Glutamatergic neuron (in vitro differentiated cells): ENCODE results near the gene PABPC1L2A. TPM values are rescaled to one million over a fixed set of nuclear protein-coding genes. Genes with fewer than 3 reads are reported as not detected.
"Not testable (repeated sequence)": the region's sequence is repeated elsewhere in the genome, so short reads cannot be mapped to it uniquely, and the experiment has no call there.

Experiments
- DNase-seq: peaks from one replicate; pipeline ENCODE4 v3.0.0; 2022
- H3K27ac Mint-ChIP-seq: one replicate; pipeline ENCODE4 v1.8.0; 2020; ENCODE audit warnings: mild to moderate bottlenecking, mixed read lengths, inconsistent platforms; ENCODE audit not compliant: unreplicated experiment
- H3K27me3 Mint-ChIP-seq: one replicate; pipeline ENCODE4 v1.8.0; 2020; ENCODE audit warnings: mild to moderate bottlenecking, moderate library complexity, mixed read lengths, inconsistent platforms; ENCODE audit not compliant: unreplicated experiment
- H3K36me3 Mint-ChIP-seq: one replicate; pipeline ENCODE4 v1.8.0; 2020; ENCODE audit warnings: mild to moderate bottlenecking, mixed read lengths, inconsistent platforms; ENCODE audit not compliant: unreplicated experiment
- H3K4me1 Mint-ChIP-seq: one replicate; pipeline ENCODE4 v1.8.0; 2020; ENCODE audit warnings: mild to moderate bottlenecking, low read depth, mixed read lengths, inconsistent platforms; ENCODE audit not compliant: unreplicated experiment
- H3K4me3 Mint-ChIP-seq: one replicate; pipeline ENCODE4 v1.8.0; 2020; ENCODE audit warnings: mild to moderate bottlenecking, mixed read lengths, inconsistent platforms; ENCODE audit not compliant: unreplicated experiment
- H3K9me3 Mint-ChIP-seq: one replicate; pipeline ENCODE4 v1.8.0; 2020; ENCODE audit warnings: mild to moderate bottlenecking, moderate library complexity, mixed read lengths, inconsistent platforms; ENCODE audit not compliant: unreplicated experiment
- CTCF ChIP-seq: fragments of 200-600 bp; sonication (generic); IDR thresholded peaks from one replicate; pipeline ENCODE4 v1.5.0; 2021; ENCODE audit not compliant: partially characterized antibody, unreplicated experiment
- long read RNA-seq: library from polyadenylated mRNA; unstranded; transcript quantifications from one replicate; pipeline ENCODE4 v2.0.0, GENCODE V29; 2020; ENCODE audit not compliant: unreplicated experiment
- total RNA-seq: library from RNA; stranded (reverse); fragmentation: NEBNext Ultra II Directional; extraction: Animal tissue kit (Norgen Biotek cat#: 25700); gene quantifications from one replicate; pipeline ENCODE4 v1.2.1, GENCODE V29; 2021; ENCODE audit not compliant: unreplicated experiment

PABPC1L2A gene
- total RNA-seq = 1.5 TPM
- long read RNA-seq = 0 reads

DNA sequence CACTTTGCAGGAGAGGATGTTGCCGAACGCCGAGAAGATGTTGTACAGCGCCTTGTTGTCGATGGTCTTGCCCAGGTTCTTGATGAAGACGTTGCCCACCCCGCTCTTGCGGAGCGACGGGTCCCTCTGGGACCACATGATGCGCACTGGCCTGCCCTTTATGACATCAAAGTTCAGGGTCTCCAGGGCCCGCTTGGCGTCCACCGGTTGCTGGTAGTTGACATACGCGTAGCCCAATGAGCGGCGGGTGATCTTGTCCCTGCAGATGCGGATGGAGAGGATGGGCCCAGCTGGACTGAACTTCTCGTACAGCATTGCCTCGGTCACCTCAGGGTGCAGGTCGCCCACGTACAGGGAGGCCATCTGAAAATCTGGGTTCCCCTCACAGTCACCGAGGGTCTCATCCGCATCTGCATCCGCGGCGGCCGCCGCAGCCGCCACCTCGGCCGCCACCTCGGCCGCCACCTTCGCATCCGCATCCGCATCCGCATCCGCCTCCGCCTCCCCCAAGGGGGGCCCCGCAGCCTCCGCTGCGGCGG lies at the start of gene PABPC1L2A:
PABPC1L2A (minus strand) TSS at position 489 of the 539 bp plus-strand sequence; CDS start at position 363, 126 bp downstream.
- not testable (repeated sequence) for H3K9me3 Mint-ChIP-seq, H3K27ac Mint-ChIP-seq, DNase-seq, H3K4me1 Mint-ChIP-seq, H3K36me3 Mint-ChIP-seq, H3K27me3 Mint-ChIP-seq, H3K4me3 Mint-ChIP-seq

GRCh38 chrX:73127700-73128241 lies 48.5 kb upstream of the PABPC1L2A start:
- H3K4me1 Mint-ChIP-seq = peaks cover 3% of the 10 kb centered on the region
- H3K36me3 Mint-ChIP-seq = no peaks in the 10 kb centered on the region
- H3K27me3 Mint-ChIP-seq = peaks cover 2% of the 10 kb centered on the region

GRCh38 chrX:73126240-73126639 lies 46.9 kb upstream of the PABPC1L2A start:
- Mint-ChIP-seq H3K4me1 (peaks cover 3% of the 10 kb centered on the region), H3K9me3 (no peaks in the 10 kb centered on the region), H3K27me3 (peaks cover 2% of the 10 kb centered on the region), H3K27ac (no peak overlapping the region), H3K4me3 (no peak overlapping the region), H3K36me3 (no peaks in the 10 kb centered on the region)
- TF ChIP-seq CTCF = no peak
- DNase-seq = no peak

More at GRCh38 chrX:73127700-73128241, 48.5 kb upstream of the PABPC1L2A start:
- Mint-ChIP-seq H3K27ac (no peak overlapping the region), H3K4me3 (peak overlapping the region; percentile 89), H3K9me3 (no peaks in the 10 kb centered on the region)
- DNase-seq = peak; percentile 22
- no peak for TF ChIP-seq CTCF

DNA sequence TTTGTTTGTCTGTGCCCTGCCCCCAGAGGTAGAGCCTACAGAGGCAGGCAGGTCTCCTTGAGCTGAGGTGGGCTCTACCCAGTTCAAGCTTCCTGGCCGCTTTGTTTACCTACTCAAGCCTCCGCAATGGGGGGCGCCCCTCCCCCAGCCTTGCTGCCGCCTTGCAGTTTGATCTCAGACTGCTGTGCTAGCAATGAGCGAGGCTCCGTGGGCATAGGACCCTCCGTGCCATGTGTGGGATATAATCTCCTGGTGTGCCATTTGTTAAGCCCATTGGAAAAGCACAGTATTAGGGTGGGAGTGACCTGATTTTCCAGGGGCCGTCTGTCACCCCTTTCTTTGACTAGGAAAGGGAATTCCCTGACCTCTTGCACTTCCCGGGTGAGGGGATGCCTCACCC lies 20.2 kb upstream of the PABPC1L2A start:
- not testable (repeated sequence) for H3K27me3 Mint-ChIP-seq, H3K9me3 Mint-ChIP-seq, DNase-seq, H3K4me3 Mint-ChIP-seq, H3K4me1 Mint-ChIP-seq, H3K36me3 Mint-ChIP-seq, H3K27ac Mint-ChIP-seq

- not testable (repeated sequence) for H3K4me3 Mint-ChIP-seq, H3K9me3 Mint-ChIP-seq, DNase-seq, H3K27ac Mint-ChIP-seq, H3K27me3 Mint-ChIP-seq, H3K4me1 Mint-ChIP-seq, H3K36me3 Mint-ChIP-seq
These were observed 7.5 kb upstream of the PABPC1L2A start for GRCh38 chrX:73086766-73087165.

GRCh38 chrX:73079884-73080283 lies 572 bp upstream of the PABPC1L2A start:
- not testable (repeated sequence) for H3K9me3 Mint-ChIP-seq, DNase-seq, H3K27me3 Mint-ChIP-seq, H3K4me1 Mint-ChIP-seq, H3K4me3 Mint-ChIP-seq, H3K27ac Mint-ChIP-seq, H3K36me3 Mint-ChIP-seq

DNA sequence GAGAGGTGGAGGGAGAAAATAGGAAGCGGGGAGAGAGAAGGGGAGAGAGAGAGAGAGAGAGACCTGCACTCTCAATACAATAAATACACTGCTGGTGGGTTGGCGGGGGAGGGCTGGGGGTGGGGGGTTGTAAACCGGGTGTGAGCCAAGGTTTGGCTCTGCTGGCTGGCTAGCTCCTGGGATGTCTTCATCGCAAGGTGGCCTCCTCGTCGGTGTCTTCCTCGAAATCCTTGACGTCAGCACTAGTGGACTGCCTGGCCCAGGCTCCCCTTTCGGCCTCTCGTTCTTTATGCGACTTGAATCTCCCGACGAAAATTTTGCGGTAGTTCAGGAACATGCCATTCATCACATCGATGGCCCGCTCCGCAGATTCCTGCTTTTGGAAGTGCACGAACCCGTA lies 715 bp downstream of the PABPC1L2A start:
- H3K4me1 Mint-ChIP-seq, H3K36me3 Mint-ChIP-seq, DNase-seq, H3K27me3 Mint-ChIP-seq, H3K27ac Mint-ChIP-seq, H3K9me3 Mint-ChIP-seq, H3K4me3 Mint-ChIP-seq: not testable (repeated sequence)
